Smooth muscle cell (in vitro differentiated cells): ENCODE data around the gene UGT1A4. TPM values are rescaled to one million over a fixed set of nuclear protein-coding genes. Genes with fewer than 3 reads are reported as not detected.
A peak's percentile ranks its signal among the peaks of the same experiment; 100 is the strongest.

Source experiments
- DNase-seq: peaks from one replicate; lab custom pipeline; 2025; ENCODE audit not compliant: unreplicated experiment; lab: John Stamatoyannopoulos, UW
- H2AFZ ChIP-seq: fragments of 200-600 bp; sonication (generic); 2 replicates; pipeline ENCODE4 v1.6.0; 2016; ENCODE audit warnings: antibody characterized with exemption, low read depth, mild to moderate bottlenecking
- H3F3A ChIP-seq: fragments of 200-600 bp; sonication (generic); 2 replicates; pipeline ENCODE4 v1.6.0; 2017; ENCODE audit warnings: antibody characterized with exemption, low read depth
- H3K27ac ChIP-seq: fragments of 200-600 bp; sonication (generic); 2 replicates; pipeline ENCODE4 v1.5.1; 2016; ENCODE audit warnings: low read depth, mild to moderate bottlenecking
- H3K27me3 ChIP-seq: fragments of 200-600 bp; sonication (generic); 2 replicates; pipeline ENCODE4 v1.6.1; 2016; ENCODE audit warnings: low read depth, mild to moderate bottlenecking
- H3K36me3 ChIP-seq: fragments of 200-600 bp; sonication (generic); 2 replicates; pipeline ENCODE4 v1.5.1; 2016; ENCODE audit warnings: low read depth
- H3K4me1 ChIP-seq: fragments of 200-600 bp; sonication (generic); 2 replicates; pipeline ENCODE4 v1.5.1; 2016; ENCODE audit warnings: low read depth
- H3K4me2 ChIP-seq: fragments of 200-600 bp; sonication (generic); 2 replicates; pipeline ENCODE4 v1.6.0; 2016; ENCODE audit warnings: mild to moderate bottlenecking
- H3K4me3 ChIP-seq: fragments of 200-600 bp; sonication (generic); 2 replicates; pipeline ENCODE4 v1.5.1; 2016; ENCODE audit warnings: mild to moderate bottlenecking
- H3K79me2 ChIP-seq: fragments of 200-600 bp; sonication (generic); 2 replicates; pipeline ENCODE4 v1.6.0; 2016; ENCODE audit warnings: low read depth, mild to moderate bottlenecking
- H3K9ac ChIP-seq: fragments of 200-600 bp; sonication (generic); 2 replicates; pipeline ENCODE4 v1.6.0; 2016; ENCODE audit warnings: low read depth
- H3K9me3 ChIP-seq: fragments of 200-600 bp; sonication (generic); replicated peaks from 2 replicates; pipeline ENCODE4 v1.5.1; 2016; ENCODE audit warnings: low read depth
- H4K20me1 ChIP-seq: fragments of 200-600 bp; sonication (generic); 2 replicates; pipeline ENCODE4 v1.6.0; 2016; ENCODE audit warnings: low read depth
- CTCF ChIP-seq: fragments of 200-600 bp; sonication (generic); IDR thresholded peaks from 2 replicates; pipeline ENCODE4 v1.5.1; 2017; ENCODE audit warnings: borderline replicate concordance, mild to moderate bottlenecking, antibody characterized with exemption; ENCODE audit not compliant: insufficient read depth, poor library complexity, severe bottlenecking
- WGBS: methylation state at CpG from one replicate; pipeline ENCODE4 v1.1.7; 2016; ENCODE audit warnings: low lambda C conversion rate; 5-methylcytosine and 5-hydroxymethylcytosine counted together
- polyA plus RNA-seq: library from polyadenylated mRNA; unstranded; fragments of >200 nt; fragmentation: Nextera tagmentation; extraction: Ambion mirVana; gene quantifications from 2 replicates; pipeline ENCODE4 v1.2.1, GENCODE V29; 2016
- total RNA-seq: library from RNA; depleted of rRNA; stranded (reverse); fragments of >200 nt; gene quantifications from 2 replicates; pipeline ENCODE4 v1.2.3, GENCODE V29; 2014

UGT1A4 gene
- total and polyA plus RNA-seq, 2 experiments from 2014 or later, result not detected

- H3K36me3 ChIP-seq, result no peaks in the 10 kb centered on the region
- no peak overlapping the region for H3K27ac ChIP-seq
- no peak overlapping the region for H2AFZ ChIP-seq
- 46% methylated on average over 10 of the region's 11 CpGs for WGBS
- peak; percentile 43 for DNase-seq
- H3K4me2 ChIP-seq, result no peak overlapping the region
- no peaks in the 10 kb centered on the region for H3F3A ChIP-seq
- no peaks in the 10 kb centered on the region for H3K9me3 ChIP-seq
- H3K27me3 ChIP-seq, result no peaks in the 10 kb centered on the region
- no peak overlapping the region for H3K9ac ChIP-seq
- H4K20me1 ChIP-seq, result no peaks in the 10 kb centered on the region
- peak; percentile 94 for TF ChIP-seq CTCF
- H3K4me3 ChIP-seq, result no peak overlapping the region
- no peaks in the 10 kb centered on the region for H3K79me2 ChIP-seq
- no peaks in the 10 kb centered on the region for H3K4me1 ChIP-seq
Measured at GRCh38 chr2:233711312-233712008, 7.1 kb upstream of the UGT1A4 start.

- Histone ChIP-seq H3K9me3 (no peaks in the 10 kb centered on the region), H2AFZ (no peak within 1 kb of the TSS), H4K20me1 (no peaks in the 10 kb centered on the region), H3K79me2 (no peaks in the 10 kb centered on the region), H3F3A (no peaks in the 10 kb centered on the region), H3K4me1 (no peaks in the 10 kb centered on the region), H3K27me3 (no peaks in the 10 kb centered on the region), H3K4me2 (no peak within 1 kb of the TSS), H3K4me3 (no peak within 1 kb of the TSS), H3K36me3 (no peaks in the 10 kb centered on the region), H3K27ac (no peak within 1 kb of the TSS), H3K9ac (no peak within 1 kb of the TSS)
- WGBS, result 92% methylated on average over 14 of the region's 14 CpGs
- no peak for TF ChIP-seq CTCF
- DNase-seq, result no peak
Measured at GRCh38 chr2:233712611-233713261, 5.8 kb upstream of the UGT1A4 start, which contains the start of gene UGT1A5. Gene UGT1A5 (plus strand): TSS chr2:233712907. CDS start chr2:233712992, 85 bp downstream.

- no peak overlapping the region for H2AFZ ChIP-seq
- no peaks in the 10 kb centered on the region for H3K36me3 ChIP-seq
- H4K20me1 ChIP-seq, result no peaks in the 10 kb centered on the region
- no peak overlapping the region for H3K9ac ChIP-seq
- no peaks in the 10 kb centered on the region for H3K4me1 ChIP-seq
- H3K4me2 ChIP-seq, result no peak overlapping the region
- no peaks in the 10 kb centered on the region for H3K79me2 ChIP-seq
- no peaks in the 10 kb centered on the region for H3K9me3 ChIP-seq
- no peak for DNase-seq
- no peak overlapping the region for H3K4me3 ChIP-seq
- 87% methylated on average over 7 of the region's 7 CpGs for WGBS
- TF ChIP-seq CTCF, result no peak
- no peak overlapping the region for H3K27ac ChIP-seq
- H3F3A ChIP-seq, result no peaks in the 10 kb centered on the region
- H3K27me3 ChIP-seq, result no peaks in the 10 kb centered on the region
Measured at GRCh38 chr2:233713262-233713615, 5.3 kb upstream of the UGT1A4 start.
